MCF 10A (cell line): ENCODE measurements around the gene SLC25A20. TPM values are rescaled to one million over a fixed set of nuclear protein-coding genes. Genes with fewer than 3 reads are reported as not detected.
"Not testable (repeated sequence)": the region's sequence is repeated elsewhere in the genome, so short reads cannot be mapped to it uniquely, and the experiment has no call there.

Source experiments
- BruUV-seq: library from RNA; stranded (reverse); fragments of 400-500 nt; replicated peaks from 2 replicates; lab custom pipeline; 2021; lab: Mats Ljungman, UMichigan
- CTCF ChIA-PET: fragments of 300-600 bp; sonication (Branson Sonifier 250); formaldehyde crosslinking; extraction: SDS; loops from one replicate; lab custom pipeline; 2021; ENCODE audit warnings: antibody characterized with exemption, inconsistent platforms; lab: Yijun Ruan, JAX
- POLR2A ChIA-PET: fragments of 300-600, 350-650 bp; sonication (Branson Sonifier 250); formaldehyde crosslinking; extraction: SDS; loops from one replicate; lab custom pipeline; 2020; ENCODE audit warnings: antibody characterized with exemption, inconsistent platforms; lab: Yijun Ruan, JAX
- DNase-seq: peaks from one replicate; pipeline ENCODE4 v3.0.0-alpha.2; 2018; ENCODE audit not compliant: unreplicated experiment
- H3K27ac Mint-ChIP-seq: one replicate; pipeline ENCODE4 v1.8.0; 2022; ENCODE audit warnings: mild to moderate bottlenecking, low read depth, mixed read lengths; ENCODE audit not compliant: unreplicated experiment
- H3K27me3 Mint-ChIP-seq: one replicate; pipeline ENCODE4 v1.8.0; 2022; ENCODE audit warnings: mixed read lengths; ENCODE audit not compliant: insufficient read depth, unreplicated experiment
- H3K36me3 Mint-ChIP-seq: one replicate; pipeline ENCODE4 v1.8.0; 2022; ENCODE audit warnings: mild to moderate bottlenecking, moderate library complexity, mixed read lengths; ENCODE audit not compliant: insufficient read depth, unreplicated experiment
- H3K4me1 Mint-ChIP-seq: one replicate; pipeline ENCODE4 v1.8.0; 2022; ENCODE audit warnings: mixed read lengths; ENCODE audit not compliant: insufficient read depth, unreplicated experiment
- H3K4me3 Mint-ChIP-seq: one replicate; pipeline ENCODE4 v1.8.0; 2022; ENCODE audit warnings: mild to moderate bottlenecking, moderate library complexity, mixed read lengths; ENCODE audit not compliant: unreplicated experiment
- H3K9me3 Mint-ChIP-seq: one replicate; pipeline ENCODE4 v1.8.0; 2022; ENCODE audit warnings: mixed read lengths; ENCODE audit not compliant: unreplicated experiment
- CTCF ChIP-seq: fragments of 200-600 bp; IDR thresholded peaks from one replicate; pipeline ENCODE4 v1.8.0; 2022; ENCODE audit warnings: antibody characterized with exemption, mild to moderate bottlenecking; ENCODE audit not compliant: unreplicated experiment
- intact Hi-C: fragments of 100-400 bp; cut with micrococcal nuclease; formaldehyde crosslinking; loops from 2 replicates; pipeline ENCODE4 v1.14.1; 2022
- total RNA-seq: library from RNA; stranded (reverse); gene quantifications from 2 replicates; pipeline ENCODE4 v1.2.3, GENCODE V29; 2022

SLC25A20 gene
- total RNA-seq, 1 experiment from 2014 or later, result 11.5 TPM

- peak within 1 kb of the TSS; percentile 96 for H3K27ac Mint-ChIP-seq
- no peak for TF ChIP-seq CTCF
- intact Hi-C loops, result loop anchor here (2.0 to 10.0 kb wide), 3 partner anchors 72 to 224 kb away; partner anchors contain the start of genes PRKAR2A and WDR6
- peaks cover 27% of the 10 kb centered on the region for H3K36me3 Mint-ChIP-seq
- H3K27me3 Mint-ChIP-seq, result no peaks in the 10 kb centered on the region
- POLR2A ChIA-PET, result interaction anchor here (0.6 to 3.4 kb wide), 39 partner anchors 10 to 925 kb away, joined by 3 to 46 read pairs (median 4); partner anchors contain the start of genes CCDC51, CELSR3, DAG1 and DALRD3
- DNase-seq, result peak; percentile 92
- TSS peak; percentile 81 for BruUV-seq
- H3K9me3 Mint-ChIP-seq, result no peaks in the 10 kb centered on the region
- H3K4me3 Mint-ChIP-seq, result peak within 1 kb of the TSS; percentile 95
- CTCF ChIA-PET, result interaction anchor here (0.5 to 1.3 kb wide), 8 partner anchors 40 to 802 kb away, joined by 3 to 5 read pairs (median 3); partner anchors contain the start of gene NDUFAF3
- H3K4me1 Mint-ChIP-seq, result no peaks in the 10 kb centered on the region
These were observed 19.9 kb upstream of the SLC25A20 start, which contains the start of gene ARIH2 for GRCh38 chr3:48918388-48919214. TSS of gene ARIH2 (plus strand) at chr3:48918842. CDS start at chr3:48927559, 8,717 bp downstream.

- no TSS peak for BruUV-seq
- H3K9me3 Mint-ChIP-seq, result no peaks in the 10 kb centered on the region
- ChIA-PET CTCF (no interaction called here), POLR2A (interaction anchor here (0.7 to 1.1 kb wide), 2 partner anchors 17 to 488 kb away, joined by 3 read pairs; partner anchors contain the start of gene SLC25A20)
- no peak for DNase-seq
- H3K36me3 Mint-ChIP-seq, result peaks cover 13% of the 10 kb centered on the region
- no peak overlapping the region for H3K4me3 Mint-ChIP-seq
- no peaks in the 10 kb centered on the region for H3K27me3 Mint-ChIP-seq
- H3K4me1 Mint-ChIP-seq, result no peaks in the 10 kb centered on the region
- no peak for TF ChIP-seq CTCF
- H3K27ac Mint-ChIP-seq, result no peak overlapping the region
- intact Hi-C loops, result loop anchor here (5.0 to 10.0 kb wide), 2 partner anchors 92 to 220 kb away; partner anchors contain the start of gene WDR6
These were observed 16.6 kb upstream of the SLC25A20 start for GRCh38 chr3:48915296-48915695.

GRCh38 chr3:48907026-48907425, 8.3 kb upstream of the SLC25A20 start:
- H3K27ac Mint-ChIP-seq, H3K4me1 Mint-ChIP-seq, DNase-seq, H3K4me3 Mint-ChIP-seq, BruUV-seq, H3K9me3 Mint-ChIP-seq, intact Hi-C loops, H3K36me3 Mint-ChIP-seq, H3K27me3 Mint-ChIP-seq: not testable (repeated sequence)
- ChIA-PET POLR2A (interaction anchor here (0.8 to 2.6 kb wide), 2 partner anchors 9 to 12 kb away, joined by 3 to 11 read pairs; partner anchors contain the start of genes ARIH2 and SLC25A20), CTCF (interaction anchor here (0.6 to 0.8 kb wide), 2 partner anchors 11 to 917 kb away, joined by 4 read pairs; no protein-coding TSS in a partner anchor)

- Mint-ChIP-seq H3K27me3 (no peaks in the 10 kb centered on the region), H3K4me1 (peaks cover 20% of the 10 kb centered on the region), H3K4me3 (peak overlapping the region; percentile 90), H3K36me3 (no peaks in the 10 kb centered on the region), H3K9me3 (no peaks in the 10 kb centered on the region), H3K27ac (peak overlapping the region; percentile 90)
- TF ChIP-seq CTCF, result no peak
- CTCF ChIA-PET, result no interaction called here
- BruUV-seq, result no TSS peak
- intact Hi-C loops, result loop anchor here (1.0 kb wide), 1 partner anchor 52 kb away; the partner anchor contains the start of gene PRKAR2A
- no peak for DNase-seq
- POLR2A ChIA-PET, result interaction anchor here (0.5 to 4.1 kb wide), 9 partner anchors 10 to 1103 kb away, joined by 3 to 32 read pairs (median 5); partner anchors contain the start of genes ARIH2, IP6K2 and PRKAR2A
These were observed 591 bp upstream of the SLC25A20 start for GRCh38 chr3:48899273-48899672.
